Duodenal mucosa (tissue), 2 donors: ENCODE data around the gene RHBDL1.
"Not testable (repeated sequence)": the region's sequence is repeated elsewhere in the genome, so short reads cannot be mapped to it uniquely, and the experiment has no call there.

Experiments
- H3K27ac ChIP-seq: one replicate; pipeline ENCODE4 v1.7.0; 2013; ENCODE audit warnings: low read depth, low read length
- H3K27me3 ChIP-seq, 2 donors: one replicate each; pipeline ENCODE4 v1.7.0; 2013; ENCODE audit warnings: low read length in 2 of 2, control low read depth in 1 of 2; ENCODE audit not compliant: insufficient read depth in 2 of 2, control insufficient read depth in 1 of 2
- H3K36me3 ChIP-seq, 2 donors: one replicate each; pipeline ENCODE4 v1.7.0; 2013; ENCODE audit warnings: low read length in 2 of 2, control low read depth in 1 of 2; ENCODE audit not compliant: insufficient read depth in 2 of 2, control insufficient read depth in 1 of 2
- H3K4me1 ChIP-seq, 2 donors: one replicate each; pipeline ENCODE4 v1.7.0; 2013; ENCODE audit warnings: low read length in 2 of 2, control low read depth in 1 of 2; ENCODE audit not compliant: insufficient read depth in 2 of 2, control insufficient read depth in 1 of 2
- H3K4me3 ChIP-seq, 2 donors: one replicate each; pipeline ENCODE4 v1.7.0; 2013; ENCODE audit warnings: low read length in 2 of 2, low read depth in 1 of 2
- H3K9ac ChIP-seq, 2 donors: one replicate each; pipeline ENCODE4 v1.7.0; 2013; ENCODE audit warnings: low read length in 2 of 2, low read depth in 1 of 2
- H3K9me3 ChIP-seq, 2 donors: one replicate each; pipeline ENCODE4 v1.7.0; 2013; ENCODE audit warnings: low read length in 2 of 2, control low read depth in 1 of 2; ENCODE audit not compliant: control insufficient read depth in 1 of 2

RHBDL1 gene

GRCh38 chr16:706189-707061 lies 31.0 kb downstream of the RHBDL1 start:
- H3K4me1 ChIP-seq: no peaks in the 10 kb centered on the region
- no peaks in the 10 kb centered on the region for H3K36me3 ChIP-seq
- H3K9ac ChIP-seq: no peak overlapping the region
- no peaks in the 10 kb centered on the region for H3K9me3 ChIP-seq
- H3K27ac ChIP-seq: no peak overlapping the region
- H3K27me3 ChIP-seq: peaks cover 84 to 87% of the 10 kb centered on the region in 2 donors
- no peak overlapping the region for H3K4me3 ChIP-seq

GRCh38 chr16:707062-707538 lies 31.6 kb downstream of the RHBDL1 start:
- Histone ChIP-seq H3K4me3 (no peak overlapping the region), H3K9ac (no peak overlapping the region), H3K27me3 (peaks cover 81% of the 10 kb centered on the region in 2 donors), H3K27ac (no peak overlapping the region), H3K36me3 (no peaks in the 10 kb centered on the region), H3K4me1 (no peaks in the 10 kb centered on the region), H3K9me3 (no peaks in the 10 kb centered on the region)

GRCh38 chr16:708019-708418 lies 32.5 kb downstream of the RHBDL1 start:
- Histone ChIP-seq H3K36me3 (no peaks in the 10 kb centered on the region), H3K9ac (no peak overlapping the region), H3K4me1 (no peaks in the 10 kb centered on the region), H3K4me3 (no peak overlapping the region), H3K27me3 (peaks cover 71 to 72% of the 10 kb centered on the region in 2 donors), H3K9me3 (no peaks in the 10 kb centered on the region), H3K27ac (no peak overlapping the region)

- H3K4me3 ChIP-seq: no peak overlapping the region
- no peaks in the 10 kb centered on the region for H3K4me1 ChIP-seq
- no peaks in the 10 kb centered on the region for H3K9me3 ChIP-seq
- no peak overlapping the region for H3K27ac ChIP-seq
- peaks cover 62 to 65% of the 10 kb centered on the region in 2 donors for H3K27me3 ChIP-seq
- H3K9ac ChIP-seq: no peak overlapping the region
- H3K36me3 ChIP-seq: no peaks in the 10 kb centered on the region
Measured at GRCh38 chr16:708959-709358, 33.5 kb downstream of the RHBDL1 start.

GRCh38 chr16:709566-710499 lies 34.4 kb downstream of the RHBDL1 start:
- no peaks in the 10 kb centered on the region for H3K9me3 ChIP-seq
- H3K9ac ChIP-seq: no peak overlapping the region
- peaks cover 53 to 59% of the 10 kb centered on the region in 2 donors for H3K27me3 ChIP-seq
- H3K4me3 ChIP-seq: no peak overlapping the region
- H3K27ac ChIP-seq: no peak overlapping the region
- no peaks in the 10 kb centered on the region for H3K36me3 ChIP-seq
- H3K4me1 ChIP-seq: peaks cover 0 to 4% of the 10 kb centered on the region in 2 donors

GRCh38 chr16:710500-711075 lies 35.1 kb downstream of the RHBDL1 start:
- Histone ChIP-seq H3K9me3 (no peaks in the 10 kb centered on the region), H3K9ac (no peak overlapping the region), H3K36me3 (no peaks in the 10 kb centered on the region), H3K27ac (no peak overlapping the region), H3K27me3 (peaks cover 53 to 56% of the 10 kb centered on the region in 2 donors), H3K4me3 (no peak overlapping the region), H3K4me1 (peaks cover 0 to 4% of the 10 kb centered on the region in 2 donors)

GRCh38 chr16:711084-711483 lies 35.6 kb downstream of the RHBDL1 start:
- H3K27ac ChIP-seq: no peak overlapping the region
- H3K4me1 ChIP-seq: peaks cover 3 to 7% of the 10 kb centered on the region in 2 donors
- H3K36me3 ChIP-seq: no peaks in the 10 kb centered on the region
- no peak overlapping the region for H3K9ac ChIP-seq
- no peak overlapping the region for H3K4me3 ChIP-seq
- no peaks in the 10 kb centered on the region for H3K9me3 ChIP-seq
- peaks cover 56 to 60% of the 10 kb centered on the region in 2 donors for H3K27me3 ChIP-seq

GRCh38 chr16:711548-712320 lies 36.3 kb downstream of the RHBDL1 start:
- Histone ChIP-seq H3K27me3 (peaks cover 56 to 60% of the 10 kb centered on the region in 2 donors), H3K4me3 (no peak overlapping the region), H3K9me3 (no peaks in the 10 kb centered on the region), H3K36me3 (no peaks in the 10 kb centered on the region), H3K9ac (no peak overlapping the region), H3K27ac (no peak overlapping the region), H3K4me1 (peaks cover 7 to 12% of the 10 kb centered on the region in 2 donors)

GRCh38 chr16:712740-713250 lies 37.3 kb downstream of the RHBDL1 start:
- not testable (repeated sequence) for H3K4me3 ChIP-seq, H3K27ac ChIP-seq, H3K9me3 ChIP-seq, H3K9ac ChIP-seq, H3K36me3 ChIP-seq
- Histone ChIP-seq H3K27me3 (peaks cover 49 to 54% of the 10 kb centered on the region in 2 donors), H3K4me1 (peaks cover 7 to 13% of the 10 kb centered on the region in 2 donors)
